ENCODE data around the gene OR7G1.
A peak's percentile ranks its signal among the peaks of the same experiment; 100 is the strongest.

The OR7G1 gene, protein sequence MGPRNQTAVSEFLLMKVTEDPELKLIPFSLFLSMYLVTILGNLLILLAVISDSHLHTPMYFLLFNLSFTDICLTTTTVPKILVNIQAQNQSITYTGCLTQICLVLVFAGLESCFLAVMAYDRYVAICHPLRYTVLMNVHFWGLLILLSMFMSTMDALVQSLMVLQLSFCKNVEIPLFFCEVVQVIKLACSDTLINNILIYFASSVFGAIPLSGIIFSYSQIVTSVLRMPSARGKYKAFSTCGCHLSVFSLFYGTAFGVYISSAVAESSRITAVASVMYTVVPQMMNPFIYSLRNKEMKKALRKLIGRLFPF

DNA sequence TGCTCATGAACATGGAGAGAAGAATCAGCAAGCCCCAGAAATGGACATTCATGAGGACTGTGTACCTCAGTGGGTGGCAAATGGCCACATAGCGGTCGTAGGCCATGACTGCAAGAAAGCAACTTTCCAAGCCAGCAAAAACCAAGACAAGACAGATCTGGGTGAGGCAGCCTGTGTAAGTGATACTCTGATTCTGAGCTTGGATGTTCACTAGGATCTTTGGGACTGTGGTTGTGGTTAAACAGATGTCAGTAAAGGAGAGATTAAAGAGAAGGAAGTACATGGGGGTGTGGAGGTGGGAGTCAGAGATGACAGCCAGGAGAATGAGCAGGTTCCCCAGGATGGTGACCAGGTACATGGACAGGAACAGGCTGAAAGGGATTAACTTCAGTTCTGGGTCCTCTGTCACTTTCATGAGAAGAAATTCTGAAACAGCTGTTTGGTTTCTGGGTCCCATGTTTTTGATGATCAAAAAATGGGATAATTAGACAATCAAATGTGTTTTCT is at the start of gene OR7G1:
TSS of gene OR7G1 (minus strand) at position 457 of the 507 bp plus-strand sequence. CDS start at position 457, 0 bp downstream.
- no peak for DNase-seq (ENCODE audit: low read depth)

DNA sequence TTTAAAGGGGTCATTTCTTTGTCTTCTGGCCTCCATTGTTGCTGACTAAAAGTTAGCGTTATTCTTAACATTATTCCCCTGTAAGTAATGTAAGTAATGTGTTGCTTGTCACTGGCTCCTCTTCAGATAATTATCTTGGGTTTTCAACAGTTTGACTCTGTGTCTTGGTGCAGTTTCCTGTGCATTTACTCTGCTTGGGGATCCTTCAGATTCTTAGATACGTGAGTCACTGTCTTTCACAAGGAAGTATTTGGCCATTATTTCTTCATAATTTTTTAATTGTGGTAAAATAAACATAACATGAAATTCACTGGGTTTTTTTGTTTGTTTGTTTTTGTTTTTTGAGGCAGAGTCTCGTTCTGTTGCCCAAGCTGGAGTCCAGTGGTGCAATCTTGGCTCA is 49.7 kb upstream of the OR7G1 start:
- no peak for DNase-seq (ENCODE audit: low read depth)

DNA sequence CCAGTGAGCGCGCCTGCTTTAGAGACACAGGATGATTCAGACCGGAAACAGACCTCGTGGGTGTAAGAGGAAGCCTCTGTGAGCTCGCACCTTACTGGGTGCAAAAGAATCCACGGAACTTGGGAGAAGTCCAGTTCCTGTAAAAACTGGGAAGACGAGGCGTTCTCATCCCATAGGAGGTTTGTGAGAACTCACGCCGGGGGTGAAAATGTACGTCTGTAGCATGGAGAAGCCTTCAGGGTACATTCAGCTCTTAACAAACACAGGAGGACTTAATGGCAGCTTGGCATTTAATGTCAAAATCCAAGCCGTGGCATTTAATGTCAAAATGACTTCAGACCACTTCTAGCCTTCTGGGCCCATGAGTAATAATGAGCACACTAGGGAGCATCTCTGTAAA is 45.9 kb upstream of the OR7G1 start:
- no peak for DNase-seq (ENCODE audit: low read depth)

DNA sequence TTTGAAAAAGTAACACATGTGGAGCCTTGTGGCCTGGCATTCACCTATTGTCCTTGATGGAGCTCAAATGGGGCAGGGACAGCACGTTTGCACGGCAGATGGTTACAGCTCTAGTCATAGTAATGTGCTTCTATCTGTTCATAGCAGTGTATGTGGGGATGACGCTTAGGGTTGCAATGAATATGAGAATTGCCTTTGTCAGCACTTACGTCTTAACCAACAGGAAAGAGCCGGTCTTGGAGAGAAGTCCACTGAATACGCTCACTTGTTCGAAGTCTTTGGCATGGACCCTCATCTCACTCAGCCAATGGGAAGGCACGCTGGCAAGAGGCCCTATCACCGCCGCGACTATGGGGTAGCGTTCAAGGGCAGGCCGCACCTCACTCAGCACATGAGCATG is 44.3 kb upstream of the OR7G1 start:
- DNase-seq (ENCODE audit: low read depth), result no peak

DNA sequence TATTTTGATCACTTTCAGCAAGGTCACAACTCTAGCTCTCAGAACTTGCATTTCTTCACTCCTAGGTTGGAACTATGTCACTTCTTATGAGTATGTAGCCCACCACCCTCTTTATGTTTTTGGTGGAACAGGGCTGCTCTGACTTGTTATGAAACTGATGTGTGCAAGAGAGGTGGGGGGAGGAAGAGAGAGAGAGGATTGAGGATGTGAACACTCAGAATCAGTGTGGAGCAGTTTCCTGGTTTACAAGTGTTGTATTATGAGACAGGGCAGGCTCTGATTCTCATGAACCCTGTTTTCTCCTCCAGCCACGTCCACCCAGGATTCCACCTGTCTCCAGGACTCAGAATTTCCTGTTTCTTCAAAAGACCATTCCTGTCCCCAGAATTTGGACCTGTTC is 40.7 kb upstream of the OR7G1 start:
- DNase-seq (ENCODE audit: low read depth), result no peak

DNA sequence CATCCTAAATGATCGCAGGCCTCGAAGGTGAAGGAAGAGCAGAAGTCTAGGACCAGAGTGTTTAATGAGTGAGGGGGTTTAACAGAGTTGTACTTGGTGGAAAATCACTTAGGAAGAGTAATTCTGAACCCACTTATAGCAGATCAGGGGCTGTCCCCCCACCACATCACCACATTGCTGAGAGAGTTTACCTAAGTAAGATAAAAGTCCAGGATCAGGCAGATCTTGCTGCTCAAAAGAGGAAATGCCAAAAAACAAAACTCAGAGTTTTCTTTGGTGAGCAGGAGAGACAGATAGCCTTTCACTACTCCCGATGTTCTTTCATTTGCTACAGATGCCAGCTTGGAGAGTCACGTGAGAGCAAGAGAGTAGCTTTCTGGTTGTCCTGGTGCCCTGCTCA is 40.0 kb upstream of the OR7G1 start:
- DNase-seq (ENCODE audit: low read depth), result no peak

DNA sequence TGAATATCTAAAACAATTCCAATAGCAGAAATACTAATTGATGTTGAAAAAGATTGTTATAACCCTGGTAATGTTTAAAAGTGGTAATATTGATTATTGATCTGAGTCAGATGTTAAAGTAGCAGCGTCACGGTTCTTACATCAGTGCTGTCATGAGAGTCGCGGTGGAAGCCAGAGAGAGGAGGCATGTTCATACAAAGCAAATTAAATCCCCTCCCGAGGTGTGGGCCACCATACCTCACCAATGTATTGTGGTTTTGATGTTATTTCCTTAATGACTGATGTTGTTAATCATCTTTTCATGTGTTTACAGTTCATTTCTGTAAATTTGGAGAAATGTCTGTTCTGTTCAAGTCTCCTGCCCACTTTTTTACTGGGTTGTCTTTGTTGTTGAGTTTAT is 35.8 kb upstream of the OR7G1 start:
- no peak for DNase-seq (ENCODE audit: low read depth)

DNA sequence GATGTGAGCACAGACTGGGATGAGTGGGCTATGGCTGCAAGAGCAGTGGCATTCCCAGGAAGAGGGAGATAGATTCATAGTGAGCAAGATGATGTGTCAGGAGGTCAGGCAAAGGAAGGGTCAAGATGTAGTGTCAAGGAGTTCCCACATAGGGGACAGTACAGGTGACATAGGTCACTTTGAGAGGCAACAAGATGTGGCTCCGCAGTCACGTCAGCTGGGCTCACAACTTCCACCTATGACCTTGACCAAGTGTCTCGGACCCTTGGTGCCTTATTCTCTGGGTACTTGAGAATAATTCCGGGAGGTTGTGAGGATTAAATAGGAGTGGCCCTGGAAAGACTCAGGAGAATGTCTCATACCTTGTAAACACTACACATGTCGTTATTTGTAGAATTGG is 35.1 kb upstream of the OR7G1 start:
- no peak for DNase-seq (ENCODE audit: low read depth)

DNA sequence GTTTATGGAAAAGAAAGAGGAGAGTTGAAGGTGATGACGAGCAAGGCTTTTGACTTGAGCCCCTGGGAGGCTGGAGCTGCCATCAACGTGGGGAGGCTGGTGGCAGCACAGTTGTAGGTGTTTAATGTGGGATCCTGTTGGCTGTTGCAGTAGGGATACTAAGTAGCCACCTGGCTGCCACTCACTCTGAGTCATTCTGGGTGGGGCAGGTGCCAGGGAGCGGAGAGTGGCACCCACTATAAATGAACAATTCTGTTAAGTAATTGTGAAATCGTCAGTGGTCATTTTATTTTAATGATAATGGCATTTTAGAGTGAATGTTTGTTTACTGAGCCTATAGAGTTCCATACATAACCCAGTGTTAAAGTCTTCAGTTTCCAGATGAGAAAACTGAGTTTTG is 34.4 kb upstream of the OR7G1 start:
- no peak for DNase-seq (ENCODE audit: low read depth)

DNA sequence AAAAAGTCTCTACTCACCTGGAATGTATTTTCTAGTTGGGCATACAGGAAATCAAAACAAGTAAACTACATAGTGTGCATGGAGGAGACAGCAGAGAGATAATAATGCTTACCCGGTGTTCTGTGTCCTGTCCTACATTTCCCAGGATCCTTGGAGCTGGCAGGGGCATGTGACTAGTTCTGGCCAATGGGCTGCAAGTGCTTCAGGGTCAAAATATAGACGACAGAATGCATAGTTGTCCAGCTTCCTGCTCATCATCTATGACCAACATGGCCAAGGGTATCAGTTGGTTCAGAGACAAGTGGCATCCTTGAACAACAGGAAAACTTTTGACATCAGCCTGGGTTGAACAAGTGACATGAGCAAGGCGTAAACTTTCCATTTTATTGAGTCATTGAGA is 33.1 kb upstream of the OR7G1 start:
- no peak for DNase-seq (ENCODE audit: low read depth)

DNA sequence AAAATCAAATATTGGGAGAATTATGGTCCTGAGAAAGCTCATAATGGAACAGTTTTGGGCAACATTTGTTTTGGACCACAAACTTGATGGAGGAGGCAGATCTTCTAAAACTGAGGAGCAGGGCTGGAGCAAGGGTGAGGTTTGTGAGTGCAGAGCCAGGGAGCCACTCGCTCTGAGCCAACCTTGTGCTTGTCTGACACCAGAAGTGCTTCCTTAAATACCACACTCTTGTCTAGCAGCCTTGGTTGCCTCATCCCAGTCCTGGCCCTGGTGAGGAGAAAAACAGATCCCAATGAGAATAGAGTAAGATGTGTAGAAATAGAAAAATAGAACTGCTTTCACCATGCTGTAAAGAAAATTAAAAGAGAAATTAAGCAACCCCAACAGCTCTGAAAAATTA is 31.3 kb upstream of the OR7G1 start:
- no peak for DNase-seq (ENCODE audit: low read depth)

DNA sequence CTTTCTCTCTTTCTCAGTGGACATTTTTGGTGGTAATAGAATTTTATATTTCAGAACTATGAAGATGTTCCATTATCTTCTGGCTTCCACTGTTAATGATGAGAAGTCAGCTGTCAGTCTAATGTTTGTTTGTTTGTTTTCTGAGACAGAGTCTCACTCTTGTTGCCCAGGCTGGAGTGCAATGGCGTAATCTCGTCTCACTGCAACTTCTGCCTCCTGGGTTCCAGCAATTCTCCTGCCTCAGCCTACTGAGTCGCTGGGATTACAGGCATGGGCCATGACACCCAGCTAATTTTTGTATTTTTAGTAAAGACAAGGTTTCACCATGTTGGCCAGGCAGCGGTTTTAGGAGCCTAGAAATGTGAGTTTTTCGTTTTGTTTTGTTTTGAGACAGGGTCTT is 29.4 kb upstream of the OR7G1 start:
- DNase-seq (ENCODE audit: low read depth), result no peak

DNA sequence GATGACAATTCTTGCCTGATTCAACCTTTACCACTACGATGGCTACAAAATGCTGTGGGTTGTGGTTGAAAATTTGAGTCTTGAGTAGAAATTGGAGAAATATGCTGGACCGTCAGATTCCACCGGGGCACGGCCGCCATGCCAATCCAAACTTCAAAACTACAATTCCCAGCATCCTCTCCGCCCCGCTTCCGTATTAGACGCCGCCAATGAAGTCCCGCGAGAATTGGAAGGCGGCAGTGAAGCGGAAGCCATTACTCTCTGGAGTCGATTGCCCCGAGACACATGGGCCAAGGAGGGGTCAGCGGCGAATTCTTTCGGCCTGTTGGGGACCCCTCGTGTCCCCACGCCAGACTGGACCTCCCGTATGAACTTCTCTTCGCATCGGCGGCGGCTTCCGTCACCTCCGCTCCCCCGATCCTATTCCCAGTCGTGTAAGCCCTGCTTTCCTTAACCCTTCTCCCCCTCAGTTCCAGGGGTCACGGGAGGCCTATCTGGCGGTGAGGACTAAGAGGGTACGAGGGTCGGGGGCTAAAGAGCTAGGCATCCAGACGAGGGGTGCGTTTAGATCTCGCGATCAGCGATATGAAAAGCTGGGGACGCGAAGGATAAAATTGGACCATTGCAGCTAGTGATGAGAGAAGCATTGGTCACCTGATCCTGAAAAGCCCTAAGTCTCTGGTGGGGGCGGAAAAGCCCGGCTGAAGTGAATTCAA is 24.8 kb upstream of the OR7G1 start, which contains the start of gene ZNF317:
TSS of gene ZNF317 (plus strand) at position 239 of the 716 bp plus-strand sequence. CDS start 15,620 bp downstream, outside the sequence.
- peak; percentile 70 for DNase-seq (ENCODE audit: low read depth)

DNA sequence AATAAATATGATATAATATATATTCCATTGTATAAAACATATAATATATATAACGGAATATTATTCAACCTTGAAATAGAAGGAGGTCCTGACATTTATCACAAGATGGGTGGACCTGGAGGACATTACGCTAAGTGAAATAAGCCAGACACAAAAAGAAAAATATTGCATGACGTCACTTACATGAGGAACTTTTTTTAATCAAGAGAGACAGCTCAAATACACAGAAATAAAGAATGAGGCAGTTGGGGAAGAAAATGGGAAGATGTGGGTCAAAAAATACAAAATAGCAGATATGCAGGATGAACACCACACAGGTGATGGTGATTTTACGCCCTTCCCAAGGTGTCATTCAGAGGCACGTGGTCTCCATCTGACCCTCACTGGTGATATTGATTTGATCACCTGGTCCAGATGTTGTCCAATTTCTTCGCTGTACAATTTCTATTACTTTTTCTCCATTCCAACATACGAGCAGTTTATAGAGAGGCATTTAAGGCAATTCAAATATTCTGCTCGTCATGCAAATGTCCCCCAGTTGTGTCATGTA is 24.1 kb upstream of the OR7G1 start:
- DNase-seq (ENCODE audit: low read depth), result no peak

DNA sequence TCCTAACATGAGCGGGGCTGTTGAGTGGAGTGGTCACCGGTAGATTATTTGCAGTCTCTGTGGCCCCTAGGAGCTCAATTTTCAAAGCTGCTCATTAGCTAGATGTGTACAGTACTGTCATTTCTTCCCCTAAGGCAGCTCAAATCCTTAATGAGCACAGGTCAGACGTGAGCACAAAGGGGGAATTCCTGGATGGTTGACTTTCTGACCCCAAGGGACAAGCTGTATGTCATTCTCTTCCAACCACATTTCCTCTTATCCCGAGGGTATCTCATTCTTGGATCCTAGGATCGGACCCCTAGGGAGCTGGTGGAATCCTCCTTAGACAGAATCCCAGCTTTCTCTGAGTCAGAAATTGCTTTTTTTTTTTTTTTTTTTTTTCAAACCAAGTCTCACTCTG is 16.9 kb upstream of the OR7G1 start:
- no peak for DNase-seq (ENCODE audit: low read depth)

DNA sequence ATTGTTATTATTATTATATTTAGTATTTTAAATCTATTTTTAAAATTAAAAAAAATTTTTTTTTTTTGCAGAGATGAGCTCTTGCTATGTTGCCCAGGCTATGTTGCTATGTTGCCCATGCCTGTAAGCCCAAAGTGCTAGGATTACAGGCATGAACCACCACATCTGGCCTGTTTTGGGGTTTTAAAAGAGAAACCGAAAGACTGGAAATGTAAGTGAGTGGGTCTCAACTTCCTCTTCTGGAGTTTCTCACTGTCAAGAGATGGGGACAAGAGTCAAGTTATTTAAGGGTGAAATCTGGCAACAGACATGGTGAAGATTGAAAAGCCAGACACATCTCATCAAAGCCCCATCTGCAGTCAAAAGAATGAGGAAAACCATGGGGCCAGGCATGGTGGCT is 15.4 kb upstream of the OR7G1 start:
- DNase-seq (ENCODE audit: low read depth), result no peak

DNA sequence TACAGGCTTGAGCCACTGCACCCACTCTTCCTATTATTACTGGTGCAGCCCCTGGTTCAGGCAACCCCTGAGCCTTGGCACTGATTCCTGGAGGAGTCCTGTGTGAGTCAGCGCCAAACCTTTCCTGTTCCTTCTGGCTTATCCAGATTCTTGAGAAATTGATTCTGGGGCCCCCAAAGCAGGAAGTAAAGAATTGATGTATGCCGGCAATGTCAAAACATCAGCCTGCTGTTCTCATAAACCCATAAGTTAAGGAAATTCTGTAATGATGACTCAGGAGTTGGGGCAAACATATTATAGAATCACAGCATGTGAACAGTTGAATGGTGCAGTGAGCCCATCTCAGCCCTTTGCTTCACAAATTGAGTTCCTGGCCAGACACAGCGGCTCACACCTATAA is 12.6 kb upstream of the OR7G1 start:
- no peak for DNase-seq (ENCODE audit: low read depth)

DNA sequence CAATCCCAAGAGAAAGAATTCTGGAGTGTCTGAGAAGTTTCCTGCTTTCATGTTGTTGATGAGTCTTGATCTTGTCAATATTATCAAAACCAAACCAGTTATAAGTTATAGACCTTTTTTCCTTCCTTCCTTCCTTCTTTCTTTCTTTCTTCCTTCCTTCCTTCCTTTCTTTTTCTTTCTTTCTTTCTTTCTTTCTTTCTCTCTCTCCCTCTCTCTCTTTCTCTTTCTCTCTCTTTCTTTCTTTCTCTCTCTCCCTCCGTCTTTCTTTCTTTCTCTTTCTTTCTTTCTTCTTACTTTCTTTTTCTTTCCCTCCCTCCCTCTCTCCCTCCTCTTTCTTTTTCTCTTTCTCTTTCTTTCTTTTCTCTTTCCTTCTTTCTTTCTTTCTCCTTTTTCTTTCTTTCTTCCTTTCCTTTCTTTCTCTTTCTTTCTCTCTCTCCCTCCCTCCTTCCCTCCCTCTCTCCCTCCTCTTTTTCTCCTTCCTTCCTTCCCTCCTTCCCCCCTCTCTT is 11.4 kb upstream of the OR7G1 start, which contains the start of gene OR7G3:
TSS of gene OR7G3 (minus strand) at position 51 of the 506 bp plus-strand sequence. CDS start at position 51, 0 bp downstream.
- DNase-seq (ENCODE audit: low read depth), result no peak

DNA sequence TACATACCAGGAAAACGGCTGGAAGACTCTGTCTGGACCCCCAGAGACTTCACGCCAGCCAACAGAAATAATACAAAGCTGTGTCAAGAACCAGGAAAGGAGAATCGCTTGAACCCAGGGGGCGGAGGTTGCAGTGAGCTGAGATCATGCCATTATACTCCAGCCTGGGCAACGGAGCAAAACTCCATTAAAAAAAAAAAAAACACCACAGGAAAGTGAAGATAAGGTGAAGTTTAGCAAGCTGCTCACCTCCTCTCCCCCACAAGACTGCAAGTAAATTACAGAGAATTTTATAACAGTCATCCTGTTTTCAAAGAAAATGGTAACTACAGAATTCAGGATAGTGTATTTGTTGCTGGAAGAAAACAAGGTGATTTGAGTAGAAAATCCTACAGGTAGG is 984 bp upstream of the OR7G1 start:
- no peak for DNase-seq (ENCODE audit: low read depth)

DNA sequence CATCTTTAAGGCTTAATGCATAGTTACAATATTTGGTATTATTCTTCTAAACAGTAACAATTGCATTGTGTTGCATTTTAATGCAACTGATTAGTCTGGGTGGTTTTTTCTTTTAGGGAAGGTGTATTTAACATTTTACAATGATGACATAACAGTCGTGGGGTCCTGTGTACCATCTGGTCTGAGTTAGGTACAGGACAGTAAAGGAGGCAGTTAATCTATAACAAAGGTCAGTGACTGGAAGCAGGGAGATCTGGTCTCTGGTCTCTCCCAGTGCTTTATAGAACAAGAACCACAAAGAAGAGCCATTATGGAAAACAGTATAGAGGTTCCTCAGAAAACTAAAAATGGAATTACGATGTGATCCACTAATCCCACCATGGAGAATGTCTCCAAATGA is 5.6 kb downstream of the OR7G1 start:
- DNase-seq (ENCODE audit: low read depth), result no peak

DNA sequence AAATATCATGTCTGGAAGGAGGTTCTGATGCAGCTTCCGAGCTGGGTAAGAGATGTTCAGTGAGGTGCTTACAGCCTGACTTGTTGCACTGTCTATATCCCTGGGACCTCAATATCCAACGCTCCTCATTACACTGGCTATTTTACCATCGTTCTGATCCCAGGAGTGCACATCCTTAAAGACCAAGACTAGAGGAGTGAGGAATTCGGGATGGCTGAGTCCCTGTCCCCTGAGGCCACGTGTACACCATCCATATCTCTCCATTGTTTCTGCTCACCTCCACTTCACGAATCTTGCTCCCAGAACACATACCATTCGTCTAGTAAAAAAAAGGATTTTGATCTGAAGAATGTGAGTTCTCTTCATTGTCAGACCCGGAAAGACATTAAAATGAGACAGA is 8.2 kb downstream of the OR7G1 start, which contains the start of gene OR7G2:
TSS of gene OR7G2 (minus strand) at position 101 of the 400 bp plus-strand sequence. CDS start 4,232 bp downstream, outside the sequence.
- DNase-seq (ENCODE audit: low read depth), result no peak

DNA sequence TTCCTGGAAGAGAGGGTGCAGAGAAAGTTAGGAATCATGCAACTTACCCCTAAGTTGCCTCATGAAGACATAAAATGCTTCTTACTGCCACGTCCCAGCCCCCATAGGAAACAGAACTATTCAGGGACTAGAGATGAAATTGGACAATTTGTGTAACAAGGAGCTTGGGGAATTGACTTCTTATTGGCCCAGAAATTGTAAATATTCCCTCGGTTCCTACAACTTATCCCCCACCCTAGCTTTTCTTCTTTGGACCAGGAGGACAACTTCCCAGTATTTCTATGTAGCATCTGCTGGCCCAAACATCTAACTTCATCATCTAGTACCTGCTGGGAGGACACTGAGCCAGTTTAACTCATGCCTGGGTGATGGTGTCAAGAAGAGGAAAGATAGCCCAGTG is 28.8 kb downstream of the OR7G1 start, which contains the start of gene OR1M1:
TSS of gene OR1M1 (plus strand) at position 301 of the 400 bp plus-strand sequence. CDS start 6,184 bp downstream, outside the sequence.
- DNase-seq (ENCODE audit: low read depth), result no peak

DNA sequence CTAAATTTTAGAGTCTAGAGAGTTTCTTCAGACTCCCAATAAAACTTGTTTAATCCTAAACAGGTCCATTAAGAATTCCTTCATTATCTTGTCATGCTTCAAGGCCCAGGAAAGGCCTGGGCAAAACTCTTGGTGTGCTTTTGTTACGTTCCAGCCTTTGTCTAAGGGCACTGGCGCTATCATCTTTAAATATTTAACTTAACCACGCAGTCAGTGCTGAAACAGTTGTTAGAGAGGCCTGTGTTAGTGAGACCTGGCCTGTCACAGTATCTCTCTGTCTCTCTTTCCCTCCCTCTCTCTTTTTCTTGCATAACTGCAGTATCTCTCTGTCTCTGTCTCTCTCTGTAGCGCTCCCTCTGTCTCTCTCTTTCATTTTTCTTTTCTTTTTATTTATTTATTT is 36.9 kb downstream of the OR7G1 start:
- no peak for DNase-seq (ENCODE audit: low read depth)
